DMS 273 (cell line): ENCODE results near the gene CHL1.
A peak's percentile ranks its signal among the peaks of the same experiment; 100 is the strongest.

ENCODE experiments used
- DNase-seq: peaks from one replicate; lab custom pipeline; 2025; ENCODE audit not compliant: unreplicated experiment; lab: John Stamatoyannopoulos, UW

Gene CHL1

GRCh38 chr3:458124-458523, 261.6 kb downstream of the CHL1 start:
- DNase-seq, result peak; percentile 27

GRCh38 chr3:458653-459310, 262.2 kb downstream of the CHL1 start:
- peak; percentile 60 for DNase-seq
